ENCODE data around the gene BTBD2. TPM values are rescaled to one million over a fixed set of nuclear protein-coding genes. Genes with fewer than 3 reads are reported as not detected.

BTBD2 gene
- total and polyA plus RNA-seq, 2 of the 8 experiments (the other 6 are each of a cell fraction or from before 2014, with no cell fraction given), result 91.7 to 92.3 TPM

- TF ChIP-seq RAD21 (IDR thresholded peaks at IDR 0.05 in 1 of 2, conservative IDR thresholded peaks at IDR 0.05 in 1 of 2; ENCODE audit: low read depth in 2 of 2, low read length in 2 of 2) (no peak), EGR1 (IDR thresholded peaks at IDR 0.05; ENCODE audit: borderline replicate concordance, low read depth, low read length) (no peak), CTCF (IDR thresholded peaks at IDR 0.05; ENCODE audit: control extremely low read depth in 1 of 3, insufficient read depth in 1 of 3, low read depth in 1 of 3, low read length in 3 of 3) (no peak), SIX5 (IDR thresholded peaks at IDR 0.05; ENCODE audit: low read depth, low read length) (no peak)
Observed at GRCh38 chr19:2039959-2040646, 24.6 kb upstream of the BTBD2 start (continued).
